GM12891 (cell line): ENCODE results near the gene DOCK6.

Experiments
- POLR2A ChIP-seq: IDR thresholded peaks from 2 replicates; pipeline ENCODE4 v1.6.1; 2011; ENCODE audit warnings: low read depth, low read length, control low read depth
- POLR2AphosphoS5 ChIP-seq: IDR thresholded peaks from 2 replicates; pipeline ENCODE4 v1.6.1; 2011; ENCODE audit warnings: low read depth, low read length, control low read depth

GRCh38 chr19:11261971-11262839 is at the start of gene DOCK6:
- TF ChIP-seq POLR2A: no peak
- no peak for TF ChIP-seq POLR2AphosphoS5
